Measurements from ENCODE around the gene HSPBP1. TPM values are rescaled to one million over a fixed set of nuclear protein-coding genes. Genes with fewer than 3 reads are reported as not detected.

The HSPBP1 gene
- total and polyA plus RNA-seq, 2 of the 13 experiments (the other 11 are each of a cell fraction or from before 2014, with no cell fraction given): 22.3 to 33.7 TPM

DNA sequence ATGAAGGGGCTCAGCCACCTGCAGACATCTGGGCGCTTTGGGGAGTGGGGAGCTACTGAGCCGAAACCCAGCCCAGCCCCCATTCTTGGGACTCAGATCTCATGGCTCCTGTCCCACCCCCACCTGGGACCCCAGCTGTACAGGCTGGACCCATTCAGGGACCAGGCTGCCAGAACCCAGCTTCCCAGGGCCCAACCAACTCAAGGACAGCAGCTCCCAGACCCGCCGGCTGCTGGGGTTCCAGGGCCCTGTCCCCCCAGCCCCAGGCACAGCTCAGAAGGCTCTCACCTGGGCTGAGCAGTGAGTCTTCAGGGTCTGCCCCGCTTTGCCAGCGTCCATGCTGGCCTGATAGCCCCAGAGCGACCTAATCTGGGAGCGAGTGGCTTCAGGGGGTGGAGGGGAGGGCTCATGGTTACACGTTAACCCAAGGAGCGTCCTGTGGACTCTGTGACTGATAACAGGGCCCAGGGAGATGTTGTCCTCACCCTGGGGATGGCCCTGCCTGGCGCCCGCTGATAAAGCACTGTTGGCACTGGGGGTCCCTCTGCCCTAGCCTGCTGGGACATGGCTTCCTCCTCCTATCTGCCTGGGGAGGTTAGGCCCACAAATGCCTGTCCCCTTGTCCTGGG is 51.4 kb downstream of the HSPBP1 start, which contains the start of gene TMEM86B (continued):
- TF ChIP-seq, protein P1, sequence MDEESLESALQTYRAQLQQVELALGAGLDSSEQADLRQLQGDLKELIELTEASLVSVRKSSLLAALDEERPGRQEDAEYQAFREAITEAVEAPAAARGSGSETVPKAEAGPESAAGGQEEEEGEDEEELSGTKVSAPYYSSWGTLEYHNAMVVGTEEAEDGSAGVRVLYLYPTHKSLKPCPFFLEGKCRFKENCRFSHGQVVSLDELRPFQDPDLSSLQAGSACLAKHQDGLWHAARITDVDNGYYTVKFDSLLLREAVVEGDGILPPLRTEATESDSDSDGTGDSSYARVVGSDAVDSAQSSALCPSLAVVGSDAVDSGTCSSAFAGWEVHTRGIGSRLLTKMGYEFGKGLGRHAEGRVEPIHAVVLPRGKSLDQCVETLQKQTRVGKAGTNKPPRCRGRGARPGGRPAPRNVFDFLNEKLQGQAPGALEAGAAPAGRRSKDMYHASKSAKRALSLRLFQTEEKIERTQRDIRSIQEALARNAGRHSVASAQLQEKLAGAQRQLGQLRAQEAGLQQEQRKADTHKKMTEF (CRISPR knock-in tag; IDR thresholded peaks at IDR 0.05): peak; percentile 46; the same call in 1 of the 2 replicates
- TF ChIP-seq, protein P2, sequence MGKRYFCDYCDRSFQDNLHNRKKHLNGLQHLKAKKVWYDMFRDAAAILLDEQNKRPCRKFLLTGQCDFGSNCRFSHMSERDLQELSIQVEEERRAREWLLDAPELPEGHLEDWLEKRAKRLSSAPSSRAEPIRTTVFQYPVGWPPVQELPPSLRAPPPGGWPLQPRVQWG (CRISPR knock-in tag; IDR thresholded peaks at IDR 0.05; ENCODE audit: borderline replicate concordance, low read depth): no peak
- TF ChIP-seq, protein P3, sequence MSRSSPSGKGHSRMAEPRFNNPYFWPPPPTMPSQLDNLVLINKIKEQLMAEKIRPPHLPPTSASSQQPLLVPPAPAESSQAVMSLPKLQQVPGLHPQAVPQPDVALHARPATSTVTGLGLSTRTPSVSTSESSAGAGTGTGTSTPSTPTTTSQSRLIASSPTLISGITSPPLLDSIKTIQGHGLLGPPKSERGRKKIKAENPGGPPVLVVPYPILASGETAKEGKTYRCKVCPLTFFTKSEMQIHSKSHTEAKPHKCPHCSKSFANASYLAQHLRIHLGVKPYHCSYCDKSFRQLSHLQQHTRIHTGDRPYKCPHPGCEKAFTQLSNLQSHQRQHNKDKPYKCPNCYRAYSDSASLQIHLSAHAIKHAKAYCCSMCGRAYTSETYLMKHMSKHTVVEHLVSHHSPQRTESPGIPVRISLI (CRISPR knock-in tag; IDR thresholded peaks at IDR 0.05; ENCODE audit: borderline replicate concordance): no peak; the same call in 1 of the 2 replicates
- TF ChIP-seq MLLT10 (CRISPR knock-in tag; IDR thresholded peaks at IDR 0.05) (no peak), ZNF124 (CRISPR knock-in tag; IDR thresholded peaks at IDR 0.05) (0 out of 2 replicates have a peak, but pooled peaks have one; percentile 36), BRD4 (CRISPR knock-in tag; IDR thresholded peaks at IDR 0.05) (no peak; the same call in 1 of the 2 replicates), AGO1 (IDR thresholded peaks at IDR 0.05; ENCODE audit: low read depth, low read length, poor library complexity, severe bottlenecking) (peak; percentile 15), ZNF30 (CRISPR knock-in tag; IDR thresholded peaks at IDR 0.05) (0 out of 2 replicates have a peak, but pooled peaks have one; percentile 62), FOXP1 (IDR thresholded peaks at IDR 0.05) (no peak), FOXP1 (CRISPR knock-in tag; IDR thresholded peaks at IDR 0.05) (peak; percentile 41; the same call in 1 of the 2 replicates), GABPB1 (CRISPR knock-in tag; IDR thresholded peaks at IDR 0.05) (peak; percentile 35; the same call in 1 of the 2 replicates), TEAD3 (CRISPR knock-in tag; optimal IDR thresholded peaks at IDR 0.05; ENCODE audit: borderline replicate concordance) (peak; percentile 39), ZBTB1 (CRISPR knock-in tag; IDR thresholded peaks at IDR 0.05; ENCODE audit: borderline replicate concordance) (no peak), ZBTB7B (CRISPR knock-in tag; IDR thresholded peaks at IDR 0.05) (peak; percentile 76; the same call in 1 of the 2 replicates), MTF1 (CRISPR knock-in tag; IDR thresholded peaks at IDR 0.05) (no peak), NCOA1 (CRISPR knock-in tag; IDR thresholded peaks at IDR 0.05) (peak; percentile 63; the same call in 1 of the 2 replicates), ZNF292 (CRISPR knock-in tag; IDR thresholded peaks at IDR 0.05; ENCODE audit: borderline replicate concordance, low read depth) (no peak), ZNF598 (CRISPR knock-in tag; IDR thresholded peaks at IDR 0.05; ENCODE audit: borderline replicate concordance) (no peak), ARNT (IDR thresholded peaks at IDR 0.05) (no peak), ZNF616 (CRISPR knock-in tag; IDR thresholded peaks at IDR 0.05; ENCODE audit: low read depth) (no peak), NFE2L2 (IDR thresholded peaks at IDR 0.05; ENCODE audit: low read length) (no peak), RARA (CRISPR knock-in tag; IDR thresholded peaks at IDR 0.05) (peak; percentile 49), ZNF75D (CRISPR knock-in tag; IDR thresholded peaks at IDR 0.05; ENCODE audit: borderline replicate concordance) (no peak), MEIS1 (CRISPR knock-in tag; IDR thresholded peaks at IDR 0.05; ENCODE audit: borderline replicate concordance) (0 out of 2 replicates have a peak, but pooled peaks have one; percentile 70), ZNF207 (IDR thresholded peaks at IDR 0.05; ENCODE audit: borderline replicate concordance) (no peak)
- TF ChIP-seq, protein P4, sequence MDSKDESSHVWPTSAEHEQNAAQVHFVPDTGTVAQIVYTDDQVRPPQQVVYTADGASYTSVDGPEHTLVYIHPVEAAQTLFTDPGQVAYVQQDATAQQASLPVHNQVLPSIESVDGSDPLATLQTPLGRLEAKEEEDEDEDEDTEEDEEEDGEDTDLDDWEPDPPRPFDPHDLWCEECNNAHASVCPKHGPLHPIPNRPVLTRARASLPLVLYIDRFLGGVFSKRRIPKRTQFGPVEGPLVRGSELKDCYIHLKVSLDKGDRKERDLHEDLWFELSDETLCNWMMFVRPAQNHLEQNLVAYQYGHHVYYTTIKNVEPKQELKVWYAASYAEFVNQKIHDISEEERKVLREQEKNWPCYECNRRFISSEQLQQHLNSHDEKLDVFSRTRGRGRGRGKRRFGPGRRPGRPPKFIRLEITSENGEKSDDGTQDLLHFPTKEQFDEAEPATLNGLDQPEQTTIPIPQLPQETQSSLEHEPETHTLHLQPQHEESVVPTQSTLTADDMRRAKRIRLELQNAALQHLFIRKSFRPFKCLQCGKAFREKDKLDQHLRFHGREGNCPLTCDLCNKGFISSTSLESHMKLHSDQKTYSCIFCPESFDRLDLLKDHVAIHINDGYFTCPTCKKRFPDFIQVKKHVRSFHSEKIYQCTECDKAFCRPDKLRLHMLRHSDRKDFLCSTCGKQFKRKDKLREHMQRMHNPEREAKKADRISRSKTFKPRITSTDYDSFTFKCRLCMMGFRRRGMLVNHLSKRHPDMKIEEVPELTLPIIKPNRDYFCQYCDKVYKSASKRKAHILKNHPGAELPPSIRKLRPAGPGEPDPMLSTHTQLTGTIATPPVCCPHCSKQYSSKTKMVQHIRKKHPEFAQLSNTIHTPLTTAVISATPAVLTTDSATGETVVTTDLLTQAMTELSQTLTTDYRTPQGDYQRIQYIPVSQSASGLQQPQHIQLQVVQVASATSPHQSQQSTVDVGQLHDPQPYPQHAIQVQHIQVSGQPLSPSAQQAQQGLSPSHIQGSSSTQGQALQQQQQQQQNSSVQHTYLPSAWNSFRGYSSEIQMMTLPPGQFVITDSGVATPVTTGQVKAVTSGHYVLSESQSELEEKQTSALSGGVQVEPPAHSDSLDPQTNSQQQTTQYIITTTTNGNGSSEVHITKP (CRISPR knock-in tag; IDR thresholded peaks at IDR 0.05; ENCODE audit: low read depth): peak; percentile 33; the same call in 1 of the 2 replicates

All from HepG2 (cell line).